ENCODE data around the gene FNTB.

The FNTB gene

DNA sequence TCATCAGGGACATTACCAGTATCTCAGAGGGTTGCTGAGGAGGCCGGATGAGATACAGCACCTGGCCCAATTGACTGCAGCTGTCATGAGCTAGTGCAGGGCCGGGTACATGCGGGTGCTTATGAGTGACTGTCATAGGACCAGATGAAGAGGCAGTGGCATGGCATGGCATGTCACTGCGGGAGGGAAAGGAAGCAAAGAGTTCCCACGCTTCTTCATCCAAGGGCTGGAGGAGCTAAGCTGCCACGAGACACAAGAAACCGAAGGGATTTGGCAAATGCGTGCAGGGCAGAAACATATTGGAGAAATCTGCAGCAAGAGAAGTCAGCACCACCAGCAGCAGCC lies 33.4 kb upstream of the FNTB start:
- DNase-seq = no peak

DNA sequence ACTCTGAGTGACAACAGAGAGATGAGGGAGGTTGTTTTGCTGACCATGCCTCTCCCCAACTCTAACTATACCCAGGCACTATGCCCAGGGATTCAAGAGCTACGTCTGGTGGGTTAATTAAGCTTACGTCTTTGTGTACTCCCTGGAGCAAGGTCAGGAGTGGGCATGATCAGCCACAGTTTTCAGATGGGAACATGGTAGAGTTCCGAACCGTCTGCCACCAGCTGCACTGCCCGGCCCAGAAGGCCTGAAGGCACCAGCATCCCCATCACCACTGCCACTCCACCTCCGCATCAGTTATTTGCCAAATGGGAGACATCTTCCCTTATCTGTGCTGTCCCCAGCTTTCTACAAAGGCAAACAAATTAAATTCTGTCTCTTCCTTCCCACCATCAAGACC lies 33.0 kb upstream of the FNTB start:
- no peak for DNase-seq

DNA sequence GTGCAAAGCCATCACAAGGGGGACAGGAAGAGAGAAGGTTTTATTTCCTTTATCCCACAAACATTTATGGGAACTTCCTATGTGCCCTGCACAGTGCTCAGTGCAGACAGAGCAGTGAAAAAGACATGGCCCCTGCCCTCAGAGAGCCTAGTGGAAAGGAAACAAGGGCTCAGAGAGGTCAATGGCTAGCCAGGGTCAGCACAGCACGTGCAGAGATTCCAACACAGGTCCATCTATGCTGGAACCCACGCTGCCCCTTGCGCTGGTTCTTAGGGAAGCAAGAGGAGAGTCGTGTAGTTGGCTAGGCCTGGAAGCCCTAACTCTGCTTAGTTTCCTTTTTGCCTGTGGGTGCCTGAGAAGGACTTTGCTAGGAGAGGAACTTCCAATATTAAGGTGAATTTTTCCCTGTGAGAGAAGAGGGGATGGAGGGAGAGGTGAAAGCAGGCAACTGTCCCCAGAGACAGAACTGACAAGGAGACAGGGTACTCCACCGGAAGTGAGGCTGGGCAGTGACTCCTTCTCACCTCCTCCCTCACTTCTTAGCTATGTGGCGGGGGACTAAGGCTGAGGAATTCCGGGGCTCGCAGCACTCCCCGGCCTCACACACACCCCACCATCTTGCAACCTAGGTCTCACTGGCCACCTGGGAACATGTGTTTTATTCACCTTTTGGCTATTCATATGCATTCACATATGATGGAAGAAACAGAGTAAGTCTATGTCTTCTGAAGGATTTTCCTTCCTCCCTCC lies 32.0 kb upstream of the FNTB start:
- DNase-seq = no peak

- no peak for DNase-seq
Observed at GRCh38 chr14:64955297-64955696, 31.4 kb upstream of the FNTB start.

DNA sequence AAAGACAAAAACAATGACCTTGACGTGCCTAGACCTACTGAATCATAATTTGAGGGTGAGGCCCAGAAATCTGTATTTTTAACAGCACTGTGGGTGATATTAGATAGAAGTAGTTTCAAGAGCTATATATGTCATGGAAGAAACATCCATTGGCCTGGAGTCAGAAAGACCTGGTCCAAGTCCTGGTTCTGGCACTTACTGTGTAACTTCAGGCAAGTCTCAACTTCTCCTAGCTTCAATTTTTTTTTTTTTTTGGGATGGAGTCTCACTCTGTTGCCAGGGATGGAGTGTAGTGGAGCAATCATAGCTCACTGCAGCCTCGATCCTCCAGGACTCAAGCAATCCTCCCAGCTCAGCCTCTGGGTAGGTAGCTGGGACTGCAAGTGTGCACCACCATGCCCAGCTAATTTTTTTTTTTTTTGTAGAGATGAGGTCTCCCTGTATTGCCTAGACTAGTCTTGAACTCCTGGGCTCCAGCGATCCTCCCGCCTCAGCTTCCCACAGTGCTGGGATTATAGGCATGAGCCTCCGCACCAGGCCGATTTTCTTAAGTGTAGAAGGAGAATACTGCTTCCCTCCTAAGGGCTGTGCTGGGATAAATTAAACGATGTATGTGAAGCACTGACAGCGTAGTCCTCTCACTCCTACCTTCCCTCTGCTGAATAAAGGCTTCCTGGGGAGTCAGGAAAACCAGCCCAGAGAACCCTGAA lies 29.8 kb upstream of the FNTB start:
- DNase-seq = no peak

- no peak for DNase-seq
Observed at GRCh38 chr14:64958201-64958600, 28.5 kb upstream of the FNTB start.

GRCh38 chr14:64958743-64959142 lies 28.0 kb upstream of the FNTB start:
- DNase-seq = no peak

DNA sequence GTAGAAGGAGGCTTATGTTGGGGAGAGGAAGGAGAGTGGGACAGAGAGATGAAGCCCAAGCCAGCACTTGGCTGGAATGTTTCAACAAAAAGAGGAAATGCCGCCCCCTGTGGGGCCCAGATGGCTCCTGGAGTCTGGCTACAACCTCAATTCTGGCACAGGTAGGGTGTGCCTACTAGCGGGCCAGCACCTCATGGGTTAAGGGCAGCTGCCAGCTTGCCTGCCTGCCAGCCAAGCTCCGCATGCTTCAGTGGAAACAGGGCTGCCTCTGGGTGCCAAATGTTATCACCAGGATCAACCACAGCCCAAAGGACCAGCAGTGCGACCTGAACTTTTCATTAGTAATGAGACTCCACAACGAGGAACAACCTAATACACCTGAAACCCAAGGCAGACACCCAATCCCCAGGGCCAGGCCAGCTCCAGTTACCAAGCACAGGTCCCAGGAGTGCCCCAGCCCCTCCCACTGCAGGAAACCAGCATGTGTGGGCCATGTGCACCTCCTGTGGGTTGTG lies 25.9 kb upstream of the FNTB start:
- DNase-seq = no peak

DNA sequence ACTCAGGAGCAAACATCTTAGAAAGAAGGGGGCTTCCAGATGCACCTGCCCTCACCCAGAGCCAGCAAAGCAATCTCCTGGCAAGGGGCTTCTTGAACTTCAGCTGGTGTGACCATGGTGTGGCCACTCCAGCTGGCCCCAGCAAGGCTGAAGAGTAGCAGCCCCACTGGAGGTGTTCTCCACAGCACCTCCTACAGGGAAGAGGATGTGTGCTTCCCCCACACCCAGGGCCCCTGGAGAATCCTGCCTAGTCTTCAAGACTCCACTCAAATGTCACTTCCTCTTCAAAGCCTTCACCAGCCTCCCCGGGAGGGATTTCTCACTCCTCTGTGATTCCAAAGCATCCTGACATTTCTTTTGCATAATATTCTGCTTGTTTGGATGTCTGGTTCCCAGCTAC lies 23.1 kb upstream of the FNTB start:
- no peak for DNase-seq

- DNase-seq = no peak
Observed at GRCh38 chr14:64965356-64966000, 21.2 kb upstream of the FNTB start.

- DNase-seq = no peak
Observed at GRCh38 chr14:64966976-64967375, 19.7 kb upstream of the FNTB start.

DNA sequence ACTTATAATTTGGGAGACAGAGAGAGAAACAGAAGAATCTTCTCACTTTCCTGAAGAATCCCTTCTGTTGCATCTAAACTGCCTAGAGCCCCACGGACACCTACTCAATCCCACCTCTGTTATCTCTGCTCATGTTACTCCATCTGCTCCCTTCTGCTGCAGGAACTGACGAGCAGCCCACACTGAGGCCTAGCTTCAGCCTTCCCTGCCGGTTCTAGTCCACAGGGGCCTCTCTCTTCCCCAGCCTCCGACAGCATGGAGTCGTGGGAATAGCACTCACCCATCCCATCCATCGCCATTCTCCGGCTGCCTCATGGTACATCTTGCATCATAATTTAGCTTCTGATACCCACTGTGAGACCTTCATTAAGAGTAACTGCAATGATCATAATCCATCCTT lies 18.5 kb upstream of the FNTB start:
- DNase-seq = no peak

- DNase-seq = no peak
Observed at GRCh38 chr14:64968651-64969050, 18.0 kb upstream of the FNTB start.

DNA sequence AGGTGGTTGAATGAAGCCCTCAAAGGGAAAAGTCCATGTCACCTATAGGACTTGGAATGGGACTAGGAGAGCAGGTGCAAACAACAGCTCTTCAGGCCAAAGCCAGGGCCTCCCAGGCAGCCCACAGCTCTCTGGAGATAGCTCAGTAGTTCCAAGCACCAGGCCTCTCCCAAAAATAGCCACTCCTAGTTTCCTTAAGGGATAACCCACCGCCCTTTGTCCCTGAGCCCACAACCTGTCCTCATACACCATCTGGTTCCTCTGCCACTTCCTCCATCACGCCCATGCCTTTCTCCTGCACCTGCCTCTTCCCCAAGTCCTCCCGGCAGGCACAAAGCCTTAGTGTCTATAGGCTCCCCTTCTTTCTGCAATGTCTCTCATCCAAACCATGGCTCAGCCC lies 16.7 kb upstream of the FNTB start:
- no peak for DNase-seq

- DNase-seq = no peak
Observed at GRCh38 chr14:64970776-64971477, 15.8 kb upstream of the FNTB start.

DNA sequence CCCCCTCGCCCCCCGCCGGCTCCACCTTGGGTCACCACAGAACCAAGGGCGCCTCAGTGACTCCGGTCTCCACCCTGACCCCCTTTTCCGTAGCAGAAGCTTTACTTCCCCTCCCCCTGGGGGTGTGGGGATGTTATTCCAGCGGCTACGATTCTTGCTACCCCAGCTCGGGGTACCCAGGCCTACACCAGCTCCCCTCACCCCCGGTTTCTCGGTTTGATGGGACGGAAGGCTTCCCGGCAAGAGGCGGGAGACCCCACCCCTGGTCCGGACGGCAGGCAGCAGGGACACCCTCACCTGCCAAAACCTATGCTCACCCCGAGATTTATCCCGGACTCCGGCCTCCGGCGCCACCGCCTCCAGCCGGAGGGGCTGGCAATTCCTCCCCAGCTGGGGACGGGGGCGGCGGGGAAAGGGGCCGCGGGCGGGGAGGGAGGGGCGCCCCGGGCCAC lies 15.2 kb upstream of the FNTB start:
- DNase-seq = no peak

GRCh38 chr14:64971943-64972791 lies 14.5 kb upstream of the FNTB start, which contains the start of gene RAB15:
Gene RAB15, minus strand, starts transcription at chr14:64972336. Its CDS starts 260 bp downstream, at chr14:64972076.
- peak; percentile 31 for DNase-seq

DNA sequence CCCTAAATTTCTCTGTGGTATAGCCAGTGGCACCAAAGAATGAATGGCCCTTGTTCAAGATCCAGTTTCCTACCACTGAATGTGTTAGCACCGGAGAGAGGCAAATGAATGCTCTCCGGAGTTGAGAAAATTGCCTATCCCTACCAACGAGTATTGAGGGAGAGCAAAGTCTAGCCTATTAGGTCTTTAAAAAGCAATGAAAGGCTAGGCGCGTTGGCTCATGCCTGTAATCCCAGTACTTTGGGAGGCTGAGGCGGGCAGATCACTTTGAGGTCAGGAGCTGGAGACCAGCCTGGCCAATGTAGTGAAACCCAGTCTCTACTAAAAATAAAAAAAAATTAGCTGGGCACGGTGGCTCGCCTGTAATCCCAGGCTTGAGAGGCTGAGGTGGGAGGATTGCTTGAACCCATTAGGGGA lies 13.7 kb upstream of the FNTB start:
- DNase-seq = no peak

DNA sequence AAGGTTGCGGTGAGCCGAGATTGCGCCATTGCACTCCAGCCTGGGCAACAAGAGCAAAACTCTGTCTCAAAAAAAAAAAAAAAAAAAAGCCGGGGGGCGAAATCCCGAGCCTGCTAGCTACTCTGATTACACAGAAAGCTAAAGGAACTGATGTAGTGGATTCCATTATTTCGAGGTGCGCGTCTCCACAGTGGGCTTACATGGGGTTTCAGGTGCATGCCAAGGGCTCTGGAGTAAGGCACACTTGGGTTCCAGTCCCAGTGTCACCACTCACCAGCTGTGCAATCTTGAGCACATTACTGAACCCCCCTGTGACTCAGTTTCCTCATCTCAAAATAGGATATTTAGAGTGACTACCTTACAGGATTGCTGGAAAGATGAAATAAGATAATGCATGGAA lies 12.9 kb upstream of the FNTB start:
- no peak for DNase-seq

DNA sequence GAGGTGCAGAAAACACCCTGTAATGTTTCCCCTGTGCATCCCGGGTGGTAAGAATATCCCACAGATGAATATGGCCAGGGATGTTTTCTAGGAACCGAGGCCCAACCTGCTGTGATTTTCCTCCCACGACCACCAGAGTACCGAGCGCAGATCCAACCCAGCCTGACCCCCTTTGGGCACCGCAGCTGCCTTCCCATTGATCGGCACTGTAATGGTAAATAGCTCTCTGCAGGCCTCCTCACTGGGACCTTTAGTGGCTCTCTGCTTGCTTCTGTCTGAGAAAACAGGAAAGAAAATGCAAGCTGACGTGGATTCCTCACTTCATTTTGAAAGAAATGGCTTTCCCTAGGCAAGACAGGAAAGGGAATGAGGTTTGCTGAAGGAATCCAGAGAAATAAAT lies 12.1 kb upstream of the FNTB start:
- no peak for DNase-seq

GRCh38 chr14:64979336-64980074 lies 7.2 kb upstream of the FNTB start:
- DNase-seq = no peak
